ENCODE data around the gene EXOC3L1. TPM values are rescaled to one million over a fixed set of nuclear protein-coding genes. Genes with fewer than 3 reads are reported as not detected.

The EXOC3L1 gene
- total RNA-seq, 1 experiment from 2014 or later: 1.4 TPM

GRCh38 chr16:67149276-67150046 is 40.5 kb downstream of the EXOC3L1 start:
- no peak for DNase-seq (ENCODE audit: low read depth)

- DNase-seq (ENCODE audit: low read depth): no peak
Measured at GRCh38 chr16:67148656-67149275, 41.2 kb downstream of the EXOC3L1 start.

GRCh38 chr16:67148221-67148620 is 41.7 kb downstream of the EXOC3L1 start:
- no peak for DNase-seq (ENCODE audit: low read depth)

- no peak for DNase-seq (ENCODE audit: low read depth)
Measured at GRCh38 chr16:67147437-67148140, 42.3 kb downstream of the EXOC3L1 start.

- DNase-seq (ENCODE audit: low read depth): peak; percentile 41
Measured at GRCh38 chr16:67146523-67147357, 43.2 kb downstream of the EXOC3L1 start.

GRCh38 chr16:67145746-67146145 is 44.2 kb downstream of the EXOC3L1 start:
- no peak for DNase-seq (ENCODE audit: low read depth)

- DNase-seq (ENCODE audit: low read depth): no peak
Measured at GRCh38 chr16:67144943-67145342, 45.0 kb downstream of the EXOC3L1 start.

- DNase-seq (ENCODE audit: low read depth): no peak
Measured at GRCh38 chr16:67142342-67142741, 47.6 kb downstream of the EXOC3L1 start.

- DNase-seq (ENCODE audit: low read depth): no peak
Measured at GRCh38 chr16:67141391-67141790, 48.5 kb downstream of the EXOC3L1 start.

GRCh38 chr16:67137605-67138004 is 52.3 kb downstream of the EXOC3L1 start:
- no peak for DNase-seq (ENCODE audit: low read depth)

Other genes with a start within 250 kb of the EXOC3L1 start
- gene CES3, start 228.9 kb downstream of the EXOC3L1 start, total RNA-seq (2014; rRNA removed; shearing (Covaris generic)): 0.44 and 1.0 TPM in 2 replicates
- gene CES4A, start 201.5 kb downstream of the EXOC3L1 start, total RNA-seq (2014; rRNA removed; shearing (Covaris generic)): not detected in 2 replicates
- 86.5 and 111 TPM in 2 replicates for gene CBFB, start 161.0 kb downstream of the EXOC3L1 start, total RNA-seq (2014; rRNA removed; shearing (Covaris generic))
- gene PHAF1, start 80.2 kb downstream of the EXOC3L1 start, total RNA-seq (2014; rRNA removed; shearing (Covaris generic)): 16.0 and 18.7 TPM in 2 replicates
- gene B3GNT9, start 39.1 kb downstream of the EXOC3L1 start, total RNA-seq (2014; rRNA removed; shearing (Covaris generic)): 43.9 and 82.1 TPM in 2 replicates
- gene TRADD, start 30.2 kb downstream of the EXOC3L1 start, total RNA-seq (2014; rRNA removed; shearing (Covaris generic)): 33.3 and 44.0 TPM in 2 replicates
- 6.2 and 8.6 TPM in 2 replicates for gene FBXL8, start 30.2 kb downstream of the EXOC3L1 start, total RNA-seq (2014; rRNA removed; shearing (Covaris generic))
- 0.49 and 4.1 TPM in 2 replicates for gene HSF4, start 25.4 kb downstream of the EXOC3L1 start, total RNA-seq (2014; rRNA removed; shearing (Covaris generic))
- gene NOL3, start 19.6 kb downstream of the EXOC3L1 start, total RNA-seq (2014; rRNA removed; shearing (Covaris generic)): 29.1 and 58.9 TPM in 2 replicates
- 7.7 and 13.7 TPM in 2 replicates for gene MATCAP1, start 6.2 kb downstream of the EXOC3L1 start, total RNA-seq (2014; rRNA removed; shearing (Covaris generic))
- gene E2F4, start 2.0 kb upstream of the EXOC3L1 start, total RNA-seq (2014; rRNA removed; shearing (Covaris generic)): 95.7 and 106 TPM in 2 replicates
- gene ELMO3, start 9.0 kb upstream of the EXOC3L1 start, total RNA-seq (2014; rRNA removed; shearing (Covaris generic)): 0.62 and 1.2 TPM in 2 replicates
- gene TMEM208, start 37.0 kb upstream of the EXOC3L1 start, total RNA-seq (2014; rRNA removed; shearing (Covaris generic)): 44.2 and 44.7 TPM in 2 replicates
- 11.8 and 26.0 TPM in 2 replicates for gene FHOD1, start 57.3 kb upstream of the EXOC3L1 start, total RNA-seq (2014; rRNA removed; shearing (Covaris generic))
- 0.62 and 1.3 TPM in 2 replicates for gene SLC9A5, start 58.8 kb upstream of the EXOC3L1 start, total RNA-seq (2014; rRNA removed; shearing (Covaris generic))
- 2.2 and 2.5 TPM in 2 replicates for gene PLEKHG4, start 89.4 kb upstream of the EXOC3L1 start, total RNA-seq (2014; rRNA removed; shearing (Covaris generic))
- 0.84 and 1.6 TPM in 2 replicates for gene KCTD19, start 136.6 kb upstream of the EXOC3L1 start, total RNA-seq (2014; rRNA removed; shearing (Covaris generic))
- 0.34 and 0.99 TPM in 2 replicates for gene LRRC36, start 136.7 kb upstream of the EXOC3L1 start, total RNA-seq (2014; rRNA removed; shearing (Covaris generic))
- gene TPPP3, start 203.4 kb upstream of the EXOC3L1 start, total RNA-seq (2014; rRNA removed; shearing (Covaris generic)): 0.47 and 0.69 TPM in 2 replicates
- 2.0 and 2.3 TPM in 2 replicates for gene ZDHHC1, start 226.3 kb upstream of the EXOC3L1 start, total RNA-seq (2014; rRNA removed; shearing (Covaris generic))
- 0.25 and 0.30 TPM in 2 replicates for gene HSD11B2, start 241.0 kb upstream of the EXOC3L1 start, total RNA-seq (2014; rRNA removed; shearing (Covaris generic))